ENCODE data around the gene HDAC5. TPM values are rescaled to one million over a fixed set of nuclear protein-coding genes. Genes with fewer than 3 reads are reported as not detected.
A peak's percentile ranks its signal among the peaks of the same experiment; 100 is the strongest.

HDAC5 gene
- total RNA-seq, 4 donors from 2014 or later: 42.4 to 71.0 (median 48.4) TPM

DNA sequence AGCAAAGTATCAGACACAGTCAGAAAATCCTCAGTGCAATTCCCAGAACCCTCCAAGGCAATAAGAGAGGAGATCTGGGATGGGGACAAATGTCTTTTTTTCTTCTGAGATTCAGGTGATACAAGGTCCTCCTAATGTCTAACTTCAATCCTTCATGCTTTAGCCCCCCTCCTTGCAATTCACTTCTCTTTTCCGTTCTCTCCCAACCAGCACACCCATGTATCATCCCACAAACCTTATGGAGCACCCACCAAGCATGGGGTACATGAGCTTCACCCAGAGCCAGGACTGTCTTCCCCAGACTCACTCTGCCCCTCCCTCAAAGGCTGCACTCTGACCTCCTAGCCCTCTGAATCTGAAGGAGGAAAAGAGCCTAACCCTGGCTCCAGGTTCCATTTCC is 10.1 kb downstream of the HDAC5 start:
- H3K36me3 ChIP-seq: peaks cover 0 to 25% (median 0%) of the 10 kb centered on the region in 3 donors
- no peak for TF ChIP-seq CTCF (IDR thresholded peaks at IDR 0.05)
- no peak for TF ChIP-seq POLR2A (IDR thresholded peaks at IDR 0.05)
- no peak overlapping the region for H3K27ac ChIP-seq
- no peak for DNase-seq
- no peak overlapping the region for H3K4me3 ChIP-seq
- H3K9me3 ChIP-seq: no peaks in the 10 kb centered on the region
- no peaks in the 10 kb centered on the region for H3K27me3 ChIP-seq
- H3K4me1 ChIP-seq: peaks cover 9 to 46% (median 21%) of the 10 kb centered on the region in 4 donors

- no peak overlapping the region for H3K4me3 ChIP-seq
- H3K27ac ChIP-seq: peak overlapping the region in 3 of 4 donors; percentile 68 to 86 (median 80)
- peaks cover 9 to 46% (median 21%) of the 10 kb centered on the region in 4 donors for H3K4me1 ChIP-seq
- no peaks in the 10 kb centered on the region for H3K27me3 ChIP-seq
- no peak for DNase-seq
- H3K9me3 ChIP-seq: no peaks in the 10 kb centered on the region
- H3K36me3 ChIP-seq: peaks cover 0 to 25% (median 0%) of the 10 kb centered on the region in 3 donors
- no peak for TF ChIP-seq POLR2A (IDR thresholded peaks at IDR 0.05)
- no peak for TF ChIP-seq CTCF (IDR thresholded peaks at IDR 0.05)
Observed at GRCh38 chr17:44112284-44113280, 10.9 kb downstream of the HDAC5 start.

GRCh38 chr17:44111777-44112176 is 11.7 kb downstream of the HDAC5 start:
- Histone ChIP-seq H3K9me3 (no peaks in the 10 kb centered on the region), H3K27ac (peak overlapping the region; percentile 32 to 86 (median 74)), H3K27me3 (no peaks in the 10 kb centered on the region), H3K36me3 (peaks cover 0 to 17% (median 0%) of the 10 kb centered on the region in 3 donors), H3K4me3 (peak overlapping the region in 1 of 4 donors; percentile 44), H3K4me1 (peaks cover 9 to 46% (median 21%) of the 10 kb centered on the region in 4 donors)
- DNase-seq: no peak
- TF ChIP-seq CTCF (IDR thresholded peaks at IDR 0.05) (no peak), POLR2A (IDR thresholded peaks at IDR 0.05) (no peak)

- peak; percentile 83 to 95 (median 91) for DNase-seq
- Histone ChIP-seq H3K4me1 (peaks cover 9 to 46% (median 21%) of the 10 kb centered on the region in 4 donors), H3K36me3 (peaks cover 0 to 10% (median 0%) of the 10 kb centered on the region in 3 donors), H3K4me3 (peak overlapping the region; percentile 7 to 52 (median 37)), H3K27ac (peak overlapping the region; percentile 32 to 86 (median 74)), H3K9me3 (no peaks in the 10 kb centered on the region), H3K27me3 (no peaks in the 10 kb centered on the region)
- TF ChIP-seq CTCF (IDR thresholded peaks at IDR 0.05) (peak in 1 of 6 experiments; percentile 19), POLR2A (IDR thresholded peaks at IDR 0.05) (peak in 1 of 2 donors; percentile 50)
Observed at GRCh38 chr17:44110823-44111633, 12.4 kb downstream of the HDAC5 start.

- Histone ChIP-seq H3K27ac (peak overlapping the region; percentile 32 to 86 (median 74)), H3K4me3 (peak overlapping the region; percentile 7 to 52 (median 37)), H3K9me3 (no peaks in the 10 kb centered on the region), H3K36me3 (peaks cover 0 to 9% (median 0%) of the 10 kb centered on the region in 3 donors), H3K27me3 (no peaks in the 10 kb centered on the region), H3K4me1 (peaks cover 9 to 46% (median 21%) of the 10 kb centered on the region in 4 donors)
- DNase-seq: no peak
- no peak for TF ChIP-seq POLR2A (IDR thresholded peaks at IDR 0.05)
Observed at GRCh38 chr17:44110011-44110686, 13.3 kb downstream of the HDAC5 start.
